Activated B cell treated with CpG ODN at 0.5 μM for 24 hours (primary cell): Measurements from ENCODE around the gene ADCY5. TPM values are rescaled to one million over a fixed set of nuclear protein-coding genes. Genes with fewer than 3 reads are reported as not detected.

Experiments
- ATAC-seq: fragments of 200-7000 bp; cut with Tn5 transposase; one replicate; pipeline ENCODE4 v1.10.0; 2021; ENCODE audit warnings: low read depth, mild to moderate bottlenecking, moderate library complexity
- CTCF ChIA-PET: fragments of 350-600 bp; sonication (Branson Sonifier 250); formaldehyde crosslinking; loops from one replicate; lab custom pipeline; 2021; ENCODE audit warnings: antibody characterized with exemption; lab: Charles Lee
- POLR2A ChIA-PET: fragments of 350-600 bp; sonication (Branson Sonifier 250); formaldehyde crosslinking; loops from one replicate; lab custom pipeline; 2021; ENCODE audit warnings: antibody characterized with exemption; lab: Charles Lee
- DNase-seq: peaks from one replicate; pipeline ENCODE4 v3.0.0; 2022
- H3K27ac Mint-ChIP-seq: one replicate; pipeline ENCODE4 v1.8.0; 2020; ENCODE audit warnings: mixed read lengths
- H3K27me3 Mint-ChIP-seq: one replicate; pipeline ENCODE4 v1.8.0; 2021; ENCODE audit warnings: mixed read lengths
- H3K36me3 Mint-ChIP-seq: one replicate; pipeline ENCODE4 v1.8.0; 2021; ENCODE audit warnings: low read depth, mixed read lengths
- H3K4me1 Mint-ChIP-seq: one replicate; pipeline ENCODE4 v1.8.0; 2021; ENCODE audit warnings: mixed read lengths
- H3K4me3 Mint-ChIP-seq: one replicate; pipeline ENCODE4 v1.8.0; 2020; ENCODE audit warnings: mild to moderate bottlenecking, mixed read lengths
- H3K9me3 Mint-ChIP-seq: one replicate; pipeline ENCODE4 v1.8.0; 2020; ENCODE audit warnings: mixed read lengths
- CTCF ChIP-seq: fragments of 200-600 bp; IDR thresholded peaks from one replicate; pipeline ENCODE4 v1.8.0; 2022; ENCODE audit warnings: antibody characterized with exemption, mild to moderate bottlenecking
- intact Hi-C: fragments of 100-400 bp; cut with micrococcal nuclease; formaldehyde crosslinking; loops from one replicate; pipeline ENCODE4 v1.15.1; 2024
- total RNA-seq: library from RNA; stranded (reverse); gene quantifications from 2 replicates; pipeline ENCODE4 v1.2.3, GENCODE V29; 2022

The ADCY5 gene
- total RNA-seq, 1 donor from 2014 or later = not detected

- no peaks in the 10 kb centered on the region for H3K36me3 Mint-ChIP-seq
- DNase-seq = no peak
- H3K27ac Mint-ChIP-seq = no peak overlapping the region
- H3K4me3 Mint-ChIP-seq = no peak overlapping the region
- H3K27me3 Mint-ChIP-seq = peaks cover 15% of the 10 kb centered on the region
- no peaks in the 10 kb centered on the region for H3K9me3 Mint-ChIP-seq
- ChIA-PET POLR2A (no interaction called here), CTCF (no interaction called here)
- H3K4me1 Mint-ChIP-seq = no peaks in the 10 kb centered on the region
- intact Hi-C loops = no loop called here
- TF ChIP-seq CTCF = no peak
- ATAC-seq = no peak
Observed at GRCh38 chr3:123429362-123430125, 19.3 kb downstream of the ADCY5 start.

GRCh38 chr3:123424999-123425712, 23.7 kb downstream of the ADCY5 start:
- intact Hi-C loops = no loop called here
- H3K27ac Mint-ChIP-seq = no peak overlapping the region
- POLR2A ChIA-PET = no interaction called here
- TF ChIP-seq CTCF = no peak
- H3K36me3 Mint-ChIP-seq = no peaks in the 10 kb centered on the region
- no peak for ATAC-seq
- peaks cover 11% of the 10 kb centered on the region for H3K27me3 Mint-ChIP-seq
- H3K4me3 Mint-ChIP-seq = no peak overlapping the region
- no peaks in the 10 kb centered on the region for H3K4me1 Mint-ChIP-seq
- H3K9me3 Mint-ChIP-seq = no peaks in the 10 kb centered on the region
- DNase-seq = no peak
- CTCF ChIA-PET = no interaction called here

GRCh38 chr3:123424321-123424998, 24.4 kb downstream of the ADCY5 start:
- TF ChIP-seq CTCF = no peak
- H3K4me1 Mint-ChIP-seq = no peaks in the 10 kb centered on the region
- no peak overlapping the region for H3K4me3 Mint-ChIP-seq
- ATAC-seq = no peak
- intact Hi-C loops = no loop called here
- ChIA-PET POLR2A (no interaction called here), CTCF (no interaction called here)
- no peak for DNase-seq
- no peak overlapping the region for H3K27ac Mint-ChIP-seq
- no peaks in the 10 kb centered on the region for H3K36me3 Mint-ChIP-seq
- H3K27me3 Mint-ChIP-seq = peaks cover 7% of the 10 kb centered on the region
- no peaks in the 10 kb centered on the region for H3K9me3 Mint-ChIP-seq

GRCh38 chr3:123423806-123424205, 25.1 kb downstream of the ADCY5 start:
- intact Hi-C loops = no loop called here
- DNase-seq (no peak), ATAC-seq (no peak)
- H3K27ac Mint-ChIP-seq = no peak overlapping the region
- no peaks in the 10 kb centered on the region for H3K4me1 Mint-ChIP-seq
- no peak for TF ChIP-seq CTCF
- peaks cover 7% of the 10 kb centered on the region for H3K27me3 Mint-ChIP-seq
- ChIA-PET POLR2A (no interaction called here), CTCF (no interaction called here)
- H3K9me3 Mint-ChIP-seq = no peaks in the 10 kb centered on the region
- H3K4me3 Mint-ChIP-seq = no peak overlapping the region
- H3K36me3 Mint-ChIP-seq = no peaks in the 10 kb centered on the region

- Mint-ChIP-seq H3K9me3 (no peaks in the 10 kb centered on the region), H3K27me3 (peaks cover 7% of the 10 kb centered on the region), H3K27ac (no peak overlapping the region), H3K4me1 (no peaks in the 10 kb centered on the region), H3K4me3 (no peak overlapping the region), H3K36me3 (no peaks in the 10 kb centered on the region)
- CTCF ChIA-PET = no interaction called here
- intact Hi-C loops = no loop called here
- DNase-seq (no peak), ATAC-seq (no peak)
- POLR2A ChIA-PET = no interaction called here
- no peak for TF ChIP-seq CTCF
Observed at GRCh38 chr3:123423031-123423430, 25.9 kb downstream of the ADCY5 start.
